ENCODE results near the gene ST6GALNAC2.

DNA sequence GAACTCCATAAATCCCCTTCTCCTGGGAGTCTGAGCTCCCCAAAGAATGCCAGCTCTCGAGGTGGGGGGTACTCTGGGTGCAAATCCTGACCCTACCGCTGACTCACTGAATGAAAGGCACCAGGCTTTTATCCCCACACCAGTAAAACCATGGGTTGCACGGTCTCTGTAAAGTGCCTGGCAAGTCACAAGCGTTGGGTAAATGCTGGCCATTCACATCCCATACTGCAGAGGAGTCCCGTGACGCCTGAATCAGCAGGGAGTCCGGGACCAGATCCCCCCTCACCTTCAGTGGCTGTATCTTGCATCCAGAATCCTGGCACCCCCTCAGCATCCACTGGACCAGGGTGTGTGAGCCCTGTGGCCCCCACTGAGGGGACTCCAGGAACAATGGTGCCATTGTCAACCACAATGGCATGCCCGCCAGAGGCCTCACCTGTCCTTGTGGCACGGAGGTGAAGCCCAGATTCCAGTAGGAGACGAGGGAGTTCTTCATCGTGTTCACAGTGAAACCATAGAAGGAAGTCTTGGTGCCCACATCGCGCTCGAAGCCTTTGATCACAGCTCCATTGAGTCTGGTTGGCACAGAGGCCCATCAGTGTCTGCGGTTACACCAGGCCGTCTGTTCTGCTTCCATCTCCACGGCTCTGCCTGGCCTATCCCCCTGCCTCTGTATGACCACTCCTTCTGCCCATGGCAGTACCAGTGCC lies 13.3 kb downstream of the ST6GALNAC2 start:
- TF ChIP-seq, protein P1, sequence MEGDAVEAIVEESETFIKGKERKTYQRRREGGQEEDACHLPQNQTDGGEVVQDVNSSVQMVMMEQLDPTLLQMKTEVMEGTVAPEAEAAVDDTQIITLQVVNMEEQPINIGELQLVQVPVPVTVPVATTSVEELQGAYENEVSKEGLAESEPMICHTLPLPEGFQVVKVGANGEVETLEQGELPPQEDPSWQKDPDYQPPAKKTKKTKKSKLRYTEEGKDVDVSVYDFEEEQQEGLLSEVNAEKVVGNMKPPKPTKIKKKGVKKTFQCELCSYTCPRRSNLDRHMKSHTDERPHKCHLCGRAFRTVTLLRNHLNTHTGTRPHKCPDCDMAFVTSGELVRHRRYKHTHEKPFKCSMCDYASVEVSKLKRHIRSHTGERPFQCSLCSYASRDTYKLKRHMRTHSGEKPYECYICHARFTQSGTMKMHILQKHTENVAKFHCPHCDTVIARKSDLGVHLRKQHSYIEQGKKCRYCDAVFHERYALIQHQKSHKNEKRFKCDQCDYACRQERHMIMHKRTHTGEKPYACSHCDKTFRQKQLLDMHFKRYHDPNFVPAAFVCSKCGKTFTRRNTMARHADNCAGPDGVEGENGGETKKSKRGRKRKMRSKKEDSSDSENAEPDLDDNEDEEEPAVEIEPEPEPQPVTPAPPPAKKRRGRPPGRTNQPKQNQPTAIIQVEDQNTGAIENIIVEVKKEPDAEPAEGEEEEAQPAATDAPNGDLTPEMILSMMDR (IDR thresholded peaks at IDR 0.05; ENCODE audit: low read depth, low read length, poor library complexity, severe bottlenecking): no peak
- no peak for TF ChIP-seq EZH2phosphoT487 (IDR thresholded peaks at IDR 0.05; ENCODE audit: borderline replicate concordance, low read length)
